GM18909 (cell line): ENCODE data around the gene BCL11B.

Source experiments
- ATAC-seq: cut with Tn5 transposase; IDR thresholded peaks from one replicate; pipeline ENCODE4 v1.9.1; 2021; ENCODE audit warnings: mild to moderate bottlenecking; ENCODE audit not compliant: unreplicated experiment, poor library complexity

BCL11B gene

DNA sequence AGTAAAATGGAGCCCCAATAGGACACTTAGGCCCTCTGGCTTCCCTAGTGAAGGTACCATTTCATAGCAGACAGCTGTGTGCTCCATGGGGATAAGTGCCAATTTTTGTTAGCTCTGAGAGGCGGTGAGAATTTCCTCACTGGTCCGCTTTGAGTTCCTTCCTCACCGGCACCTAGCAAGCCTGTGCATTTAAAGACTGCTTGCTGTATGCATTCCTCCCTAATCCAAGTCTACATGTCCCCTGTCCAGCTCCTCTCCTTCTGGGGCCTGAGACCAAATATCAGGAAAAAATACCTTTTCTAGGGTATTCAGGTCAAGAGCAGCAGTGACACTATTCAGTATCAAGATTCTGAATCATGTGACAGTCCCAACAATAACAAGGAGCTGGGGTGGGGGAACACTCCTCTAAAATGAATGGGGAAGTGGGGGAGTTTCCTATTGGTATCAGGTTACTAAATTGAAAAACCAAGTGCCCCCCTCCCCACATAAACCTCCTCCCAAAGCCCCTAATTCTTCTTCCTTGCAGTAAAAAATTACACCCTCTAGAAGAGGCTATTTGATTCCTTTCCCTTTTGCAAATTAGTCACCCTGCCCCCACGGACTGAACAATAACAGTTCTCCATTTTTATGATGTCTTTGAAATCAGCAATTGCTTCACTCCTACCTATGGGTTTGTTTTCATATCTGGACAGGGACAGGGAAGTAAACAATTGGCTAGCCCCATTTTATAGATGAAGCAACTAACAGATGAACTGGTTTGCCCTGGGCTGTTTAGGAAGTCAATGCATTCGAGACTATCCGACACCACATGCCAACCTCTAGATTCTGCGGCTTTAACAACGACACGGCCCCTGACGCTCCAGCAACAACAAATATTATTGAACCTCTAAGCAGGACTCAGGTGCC is 28.9 kb downstream of the BCL11B start:
- no peak for ATAC-seq

DNA sequence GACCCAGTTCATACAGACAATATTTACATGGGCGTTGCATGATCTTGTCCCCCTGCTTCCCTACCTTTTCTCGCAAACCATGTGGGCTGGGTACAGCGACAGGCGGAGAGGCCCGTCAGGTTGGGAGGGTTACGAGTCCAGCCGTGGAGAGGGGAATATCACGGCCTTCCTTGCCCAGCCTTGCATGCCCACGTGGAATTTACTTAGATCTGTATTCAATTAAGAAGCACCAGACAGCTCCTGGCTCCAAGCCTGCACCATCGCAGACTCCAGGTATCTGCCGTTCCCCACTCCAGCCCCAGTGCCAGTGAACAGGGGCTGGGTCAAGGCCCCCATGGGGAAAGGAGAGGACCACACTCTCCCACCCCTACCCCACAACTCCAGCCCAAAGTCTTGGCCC is 29.8 kb downstream of the BCL11B start:
- ATAC-seq = no peak

DNA sequence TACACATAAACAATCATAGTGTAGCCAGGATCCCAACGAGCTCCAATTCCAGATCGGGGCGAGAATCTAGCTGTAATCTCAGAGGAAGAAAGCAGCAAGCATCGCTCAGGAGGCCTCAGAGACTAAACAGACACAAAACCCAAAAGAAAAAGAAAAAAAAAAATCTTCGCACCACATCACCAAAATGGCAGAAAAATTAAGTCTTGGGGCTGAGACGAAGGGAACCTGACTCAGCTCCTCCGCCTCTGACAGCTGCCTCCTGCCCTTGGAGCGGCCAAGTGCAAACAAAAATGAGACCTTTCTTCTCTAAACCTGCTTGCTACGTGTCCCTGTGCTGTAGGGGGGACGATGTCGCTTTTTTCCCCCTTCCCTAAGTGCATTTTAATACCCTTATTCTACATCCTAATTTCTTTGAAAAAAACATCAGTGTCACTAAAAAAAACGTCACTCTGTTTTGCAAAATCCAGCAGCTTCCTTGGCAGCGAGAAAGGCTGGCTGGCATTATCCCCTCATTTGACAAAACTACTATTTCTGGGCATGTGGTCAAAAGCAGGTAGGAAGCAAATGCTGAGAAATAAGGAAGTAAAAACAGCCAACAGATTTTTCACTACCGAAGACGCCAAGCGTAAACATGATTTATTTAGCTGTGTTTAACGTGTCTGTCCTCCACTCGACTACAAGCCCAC is 30.5 kb downstream of the BCL11B start:
- ATAC-seq = no peak

DNA sequence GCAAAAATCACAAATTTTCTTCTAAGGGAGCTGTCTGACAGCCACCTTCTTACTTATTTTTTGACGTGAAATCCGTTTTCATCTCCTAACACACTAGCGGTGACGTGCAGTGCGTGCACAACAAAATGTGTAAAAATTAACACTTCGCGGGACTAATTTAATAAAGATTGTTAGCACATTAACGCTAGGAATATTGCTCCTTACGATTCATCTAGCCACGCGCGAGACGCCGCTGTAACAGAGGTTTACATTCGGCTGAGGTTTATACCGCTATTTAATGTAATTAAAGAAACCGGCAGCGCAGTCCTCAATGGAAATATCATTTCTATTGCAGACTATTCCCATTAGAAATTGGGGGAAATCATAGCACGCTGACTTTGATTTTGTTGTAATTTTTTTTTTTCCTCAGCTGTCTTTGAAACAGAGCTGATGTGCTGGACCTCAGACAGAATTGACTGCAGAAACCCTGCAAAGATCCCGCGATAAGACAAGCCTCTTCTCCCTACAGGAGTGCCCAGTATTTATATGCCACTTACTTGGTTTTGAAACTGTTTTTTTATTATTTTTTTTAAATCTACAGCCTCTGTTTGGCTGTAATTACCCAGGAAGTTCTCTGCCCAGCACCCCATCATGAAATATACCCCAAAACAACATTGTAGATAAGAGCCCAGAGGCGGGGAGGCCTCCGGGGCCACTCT is 31.2 kb downstream of the BCL11B start:
- ATAC-seq = no peak

DNA sequence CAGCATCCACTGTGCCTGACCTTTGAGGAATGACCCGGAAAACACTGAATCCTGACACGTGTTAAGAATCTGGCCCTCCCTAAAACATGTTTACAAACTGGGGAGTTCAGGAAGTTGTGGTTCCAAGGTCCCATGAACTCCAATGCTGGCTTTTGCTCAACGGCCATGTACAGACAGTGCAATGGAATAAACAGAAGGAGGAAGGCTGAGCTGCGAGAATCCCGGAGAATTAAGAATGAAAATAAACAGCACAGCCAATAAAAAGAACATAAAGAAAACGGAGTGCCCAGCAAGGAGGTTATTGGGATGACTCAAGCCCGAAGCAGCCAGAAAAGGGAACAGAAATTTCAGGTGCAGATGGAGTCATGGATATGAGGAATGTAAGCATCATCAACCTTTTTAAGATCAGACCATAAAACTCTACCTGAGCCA is 32.3 kb downstream of the BCL11B start:
- ATAC-seq = no peak

DNA sequence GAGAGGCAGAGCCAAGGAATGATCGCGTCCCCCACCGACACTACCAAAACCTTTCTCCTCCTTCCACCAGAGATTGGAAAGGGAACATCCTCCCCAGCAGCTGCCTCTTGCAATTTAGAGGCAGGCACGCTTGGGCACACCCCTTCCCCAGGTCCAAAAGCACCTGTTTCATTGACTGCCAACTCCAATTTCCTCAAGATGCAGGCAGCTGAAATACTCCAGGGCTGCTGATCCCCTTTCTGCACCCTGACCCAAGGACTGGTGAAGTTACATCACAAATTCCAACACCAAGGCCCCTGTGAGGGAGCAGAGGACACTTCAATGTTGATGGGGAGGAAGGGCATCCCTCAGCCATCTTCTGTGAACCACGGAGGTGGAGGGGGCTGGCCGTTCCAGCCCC is 33.8 kb downstream of the BCL11B start:
- ATAC-seq = no peak

DNA sequence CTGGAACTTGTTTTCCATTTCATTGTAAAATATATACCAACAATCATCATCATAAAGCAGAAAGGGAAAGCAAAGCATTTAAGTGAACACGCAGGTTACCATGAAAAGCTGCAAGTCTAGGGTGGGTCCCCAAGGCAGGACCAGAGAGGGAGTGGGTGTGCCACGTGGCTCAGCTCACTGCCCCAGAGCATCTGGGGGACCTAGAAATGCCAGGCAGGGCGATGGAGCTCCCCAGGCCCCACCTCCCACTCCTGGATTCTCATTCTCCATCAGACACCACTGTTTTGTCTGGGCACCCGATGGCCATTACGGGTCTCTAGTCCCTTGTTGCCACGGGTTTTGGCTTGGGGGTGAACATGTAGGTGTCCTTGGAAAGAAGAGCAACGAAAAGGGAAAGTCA is 34.7 kb downstream of the BCL11B start:
- ATAC-seq = no peak

DNA sequence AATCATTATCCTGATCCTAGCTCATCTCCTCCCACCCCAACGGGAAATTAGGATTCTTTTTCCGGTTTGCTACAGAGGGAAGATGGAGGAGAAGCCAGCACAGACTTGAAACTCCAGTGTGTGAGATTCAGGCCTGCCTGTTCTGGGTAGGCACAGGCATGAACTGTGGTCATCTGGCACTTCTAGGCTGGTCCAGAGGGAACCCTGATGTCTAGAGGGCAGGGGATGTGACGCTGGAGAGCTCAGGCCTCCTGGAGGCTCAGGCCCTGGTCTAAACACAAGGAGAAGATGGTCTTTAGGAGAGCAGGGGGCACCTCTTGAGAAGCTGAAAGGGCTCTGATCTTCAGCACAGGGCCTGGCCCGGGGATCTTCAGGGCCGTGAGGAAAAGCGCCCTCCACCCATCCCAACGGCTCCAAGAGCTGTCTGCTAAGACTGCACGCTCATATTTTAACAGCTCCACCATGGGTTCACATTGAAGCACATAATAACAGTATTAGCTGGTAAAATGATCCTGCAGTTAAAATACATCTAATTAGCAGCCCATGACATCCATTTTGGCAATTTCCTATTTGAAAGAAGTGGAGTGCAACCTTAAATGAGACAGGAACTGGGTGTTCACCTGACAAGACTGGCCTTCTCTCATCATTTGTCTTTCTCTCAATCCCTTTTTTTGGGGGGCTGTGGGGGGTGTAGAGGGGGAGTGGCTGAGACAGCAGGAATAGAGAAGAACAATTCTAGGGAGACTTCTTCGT is 35.4 kb downstream of the BCL11B start:
- no peak for ATAC-seq

DNA sequence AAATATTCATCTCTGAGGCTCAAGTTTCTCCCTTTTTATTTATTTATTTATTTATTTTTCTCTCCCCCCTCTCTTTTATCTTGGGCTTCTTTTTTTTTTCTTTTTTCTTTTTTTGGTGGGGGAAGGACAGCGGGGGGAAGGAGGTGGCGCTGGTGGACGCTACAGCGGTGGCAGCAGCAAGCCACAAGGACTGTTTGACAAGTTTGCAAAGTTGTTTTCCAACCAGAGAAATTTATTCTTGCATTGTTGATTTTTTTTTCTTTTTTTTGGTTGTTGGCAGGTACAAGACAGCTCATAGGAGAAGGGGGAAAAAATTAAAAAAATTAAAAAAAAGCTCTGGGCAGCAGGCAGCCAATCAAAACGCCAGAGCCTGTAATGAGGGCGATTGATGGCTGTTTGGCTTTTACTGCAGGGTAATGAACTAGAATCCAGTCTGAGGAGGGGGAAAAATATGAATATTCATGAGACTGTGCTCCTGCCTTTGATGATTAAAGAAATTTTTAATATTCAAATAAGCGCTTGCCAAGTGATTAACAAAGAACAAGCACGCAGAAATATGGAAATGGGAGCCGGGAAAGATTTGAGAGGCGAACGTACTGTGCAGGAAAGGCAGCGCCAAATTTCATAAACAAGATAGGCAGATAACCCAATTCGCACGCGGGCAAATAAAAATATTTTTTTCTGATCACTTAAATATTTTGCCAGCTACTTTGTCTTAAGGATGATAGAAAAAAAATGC is 36.2 kb downstream of the BCL11B start:
- ATAC-seq = no peak

DNA sequence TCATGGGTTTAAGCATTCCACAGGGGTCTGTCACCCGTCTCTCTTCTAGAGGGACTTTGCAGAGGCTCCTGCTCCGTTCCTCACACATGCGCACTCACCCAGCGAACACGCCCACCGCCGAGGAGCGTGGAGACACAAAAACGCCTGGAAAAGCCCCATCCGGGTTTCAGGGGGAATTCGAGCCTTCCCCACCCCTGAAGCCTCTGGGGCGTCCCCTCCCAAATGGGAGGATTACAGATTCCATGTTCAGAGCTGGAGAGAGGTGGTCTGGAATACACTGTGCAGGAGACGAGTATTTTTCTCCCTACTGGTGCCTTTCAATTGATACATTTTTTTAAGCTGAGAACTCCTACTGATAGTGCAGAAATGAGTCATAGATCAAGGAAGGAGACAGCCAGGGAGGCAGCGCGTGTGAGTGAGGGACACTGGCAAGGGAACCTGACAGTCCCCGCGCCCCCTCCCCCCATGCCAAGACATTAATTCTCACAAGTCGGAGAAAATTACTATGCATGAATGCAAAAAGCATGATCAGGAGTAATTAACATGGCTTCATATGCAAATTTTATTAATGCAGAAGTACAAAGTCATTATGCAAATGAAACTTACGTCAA is 36.9 kb downstream of the BCL11B start:
- no peak for ATAC-seq

DNA sequence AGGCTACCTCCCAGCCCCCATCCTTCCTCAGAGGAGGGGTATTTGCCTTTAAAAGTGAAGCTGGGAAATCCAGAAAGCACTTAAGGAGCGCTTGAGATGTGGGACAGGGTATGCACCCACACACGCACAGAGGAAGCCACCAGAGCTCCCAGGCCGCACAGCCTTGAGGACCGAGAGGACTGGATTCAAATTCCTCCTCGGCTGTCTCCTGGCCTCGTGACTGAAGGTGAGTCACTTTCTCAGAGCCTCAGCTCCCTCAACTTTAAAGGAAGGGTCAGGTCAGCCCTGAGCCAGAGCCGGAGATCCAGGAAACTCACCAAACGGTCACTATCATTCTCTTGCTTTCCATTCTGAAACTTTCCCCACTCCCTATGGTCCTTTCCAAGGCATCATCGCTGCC is 37.6 kb downstream of the BCL11B start:
- no peak for ATAC-seq

DNA sequence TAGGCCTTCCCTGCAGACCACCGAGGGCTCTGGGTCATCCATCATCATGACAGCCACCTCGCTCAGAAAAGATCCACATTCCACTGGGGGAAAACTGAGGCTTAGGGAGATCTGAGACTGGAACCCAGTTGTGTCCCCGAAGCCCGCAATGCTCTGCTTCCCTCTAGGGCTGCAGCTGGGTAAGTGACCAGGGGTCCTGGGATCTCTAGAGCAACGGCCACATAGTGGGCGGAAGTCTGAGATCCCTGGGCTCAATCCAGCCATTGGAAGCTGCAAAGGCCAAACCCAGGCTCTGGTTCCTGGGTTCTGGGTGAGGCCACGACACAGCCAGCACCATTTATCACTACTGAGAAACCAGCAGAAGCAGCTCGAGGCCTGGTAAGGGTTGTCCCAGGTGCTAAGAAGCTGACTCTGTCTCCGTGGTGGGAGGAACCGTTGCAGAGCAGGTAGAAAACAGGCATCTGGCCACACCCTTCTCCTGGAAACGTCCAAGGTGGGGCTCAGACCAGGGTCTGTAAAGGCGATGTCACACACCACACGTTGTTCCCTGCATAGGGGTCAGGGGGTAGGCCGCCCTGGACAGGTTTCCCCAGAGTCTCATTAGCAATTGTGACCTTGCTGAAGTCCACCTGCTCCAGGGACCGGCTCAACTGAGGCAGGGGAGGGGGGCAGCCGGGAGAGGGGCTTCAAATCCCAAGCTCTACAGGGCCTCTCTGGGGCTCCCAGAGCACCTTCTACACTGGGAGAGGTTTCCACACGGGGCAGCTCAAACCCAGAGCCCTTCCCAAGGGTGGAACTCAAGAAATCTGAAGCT is 38.6 kb downstream of the BCL11B start:
- no peak for ATAC-seq

DNA sequence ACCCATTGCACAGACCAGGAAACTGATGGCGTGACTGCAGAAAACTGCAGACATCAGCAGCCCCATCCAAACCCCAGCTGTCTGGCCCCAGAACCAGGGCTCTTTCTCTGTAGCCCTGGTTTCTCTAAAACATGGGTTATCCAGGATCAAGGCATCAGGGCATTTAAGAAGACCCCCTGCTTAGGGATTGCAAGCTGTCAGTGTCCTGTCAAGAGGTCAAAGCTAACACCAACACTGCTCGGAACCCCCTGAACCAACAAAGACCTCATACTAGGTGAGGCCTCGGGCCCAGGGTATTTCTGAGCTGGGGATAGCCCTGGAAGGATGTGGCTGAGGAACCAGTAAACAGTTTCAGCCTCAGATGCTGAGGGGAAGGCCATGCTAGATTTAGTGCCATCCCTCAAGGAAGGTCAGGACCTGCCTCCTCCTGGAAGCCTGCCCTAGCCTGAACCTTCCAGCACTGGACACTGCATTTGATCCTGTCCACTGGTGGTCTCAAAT is 39.2 kb downstream of the BCL11B start:
- ATAC-seq = no peak

DNA sequence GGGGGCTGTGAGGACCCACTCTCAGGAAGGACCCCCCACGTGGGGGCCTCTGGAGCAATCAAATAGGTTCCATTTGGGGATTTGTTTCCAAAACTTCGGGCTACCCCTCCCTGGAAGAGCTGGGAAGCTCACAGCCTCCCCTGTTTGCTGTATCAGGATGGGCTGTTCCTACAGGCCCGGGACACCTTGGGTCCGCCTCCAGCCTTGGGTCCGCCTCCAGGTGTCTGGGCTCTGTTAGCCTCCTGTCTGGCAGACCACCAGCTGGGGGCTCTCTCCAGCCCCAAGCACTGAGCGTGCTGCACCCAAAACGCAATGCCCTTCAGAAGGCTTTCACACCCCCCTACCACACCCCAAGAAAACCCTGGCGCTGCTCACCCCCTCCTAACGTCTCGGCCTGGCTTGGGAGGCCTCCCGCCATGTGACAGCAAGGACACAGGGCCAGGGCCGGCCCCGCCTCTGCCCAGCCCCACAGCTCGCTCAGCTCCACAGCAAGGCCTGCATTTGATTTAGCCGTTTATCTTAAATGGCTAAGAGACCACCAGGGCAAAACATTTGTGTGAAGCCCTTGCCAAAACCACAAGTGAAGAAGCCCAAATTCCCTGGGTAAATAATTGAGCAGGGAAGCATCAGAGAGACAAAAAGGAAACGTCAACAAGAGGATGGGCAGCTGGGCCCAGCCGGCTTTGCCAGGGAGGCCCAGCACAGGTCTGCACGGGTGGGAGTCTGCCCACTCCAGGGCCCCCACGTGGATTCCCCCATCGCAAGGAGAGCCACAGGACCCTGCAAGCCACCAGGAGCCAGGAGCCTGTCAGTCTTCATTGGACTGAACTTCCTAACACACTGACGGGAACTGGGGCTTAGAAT is 39.9 kb downstream of the BCL11B start:
- ATAC-seq = no peak

DNA sequence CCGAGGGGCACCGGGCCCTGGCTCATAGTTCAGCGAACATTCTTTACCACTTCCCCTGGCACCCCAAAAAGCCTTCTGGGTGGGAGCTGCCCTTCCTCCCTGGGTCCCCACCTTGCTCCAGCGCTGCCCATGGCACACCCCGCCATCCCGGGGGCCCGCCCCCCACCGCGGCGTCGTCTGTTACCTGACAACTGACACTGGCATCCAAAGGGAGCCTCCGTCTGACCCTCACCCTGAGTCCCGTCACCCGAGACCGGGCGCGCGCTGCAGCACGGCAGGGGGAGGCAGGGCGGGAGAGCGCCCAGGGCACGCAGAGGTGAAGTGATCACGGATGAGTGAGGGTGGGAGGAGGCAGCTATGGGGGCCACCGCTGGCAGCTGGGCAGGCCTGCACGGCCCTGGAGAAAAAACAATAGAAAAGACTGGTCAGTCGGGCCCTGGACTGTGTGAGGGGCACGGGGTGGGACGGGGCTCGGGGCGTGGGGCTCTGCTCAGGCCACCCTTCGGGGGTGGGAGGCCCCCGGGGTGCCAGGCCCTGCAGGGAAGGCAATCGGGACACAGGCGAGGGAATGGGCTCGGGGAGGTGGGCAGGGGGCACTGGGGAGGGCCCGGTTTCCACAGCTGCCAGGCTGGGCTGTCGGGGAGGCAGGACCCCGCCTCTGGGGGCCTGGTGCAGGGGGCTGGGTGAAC is 40.7 kb downstream of the BCL11B start:
- no peak for ATAC-seq

DNA sequence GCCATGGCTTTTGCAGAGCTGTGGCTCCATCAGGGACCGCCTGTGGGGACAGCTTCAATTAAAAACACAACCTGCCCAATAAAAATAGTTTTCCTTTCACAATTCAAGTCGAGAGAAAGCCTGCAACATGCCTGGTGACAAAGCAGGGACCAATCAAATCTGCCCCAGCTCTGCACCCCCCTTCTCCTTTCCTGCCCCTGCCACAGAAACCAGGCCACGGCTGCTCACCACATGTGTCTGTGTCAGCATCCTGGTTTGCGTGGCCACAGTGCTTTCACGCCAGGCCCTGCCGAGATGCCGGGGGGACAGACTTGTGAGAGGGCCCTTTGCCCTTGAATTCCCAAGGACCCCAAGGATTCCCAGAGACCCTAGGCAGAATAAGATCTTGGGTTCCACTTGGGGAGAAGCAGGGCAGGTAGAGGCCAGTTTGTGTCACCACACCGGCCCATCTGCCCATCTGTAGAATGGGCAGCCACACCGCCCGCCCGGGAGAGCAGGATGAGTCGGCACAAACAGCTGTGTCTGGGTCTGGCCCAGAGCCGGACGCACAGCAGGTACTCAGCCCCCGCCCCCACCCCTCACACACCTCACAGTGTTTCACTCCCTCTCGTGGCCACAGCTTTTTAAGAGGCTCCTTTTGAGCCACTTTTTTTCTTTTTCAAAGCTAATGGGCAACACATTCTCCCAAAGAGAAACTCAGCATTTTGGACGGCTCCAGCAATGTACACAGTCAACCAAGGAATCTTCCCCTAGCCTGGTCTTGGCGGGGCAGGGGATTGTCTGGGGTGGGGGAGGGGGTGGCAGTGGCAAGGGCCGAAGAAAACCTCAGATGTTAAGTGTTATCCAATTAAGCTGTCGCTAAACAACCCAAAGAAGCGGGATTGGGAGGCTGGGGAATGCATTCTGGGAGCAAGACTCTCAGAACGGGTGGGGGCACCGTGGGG is 41.5 kb downstream of the BCL11B start:
- ATAC-seq = no peak
